ENCODE measurements around the gene CNN1.

Gene CNN1

DNA sequence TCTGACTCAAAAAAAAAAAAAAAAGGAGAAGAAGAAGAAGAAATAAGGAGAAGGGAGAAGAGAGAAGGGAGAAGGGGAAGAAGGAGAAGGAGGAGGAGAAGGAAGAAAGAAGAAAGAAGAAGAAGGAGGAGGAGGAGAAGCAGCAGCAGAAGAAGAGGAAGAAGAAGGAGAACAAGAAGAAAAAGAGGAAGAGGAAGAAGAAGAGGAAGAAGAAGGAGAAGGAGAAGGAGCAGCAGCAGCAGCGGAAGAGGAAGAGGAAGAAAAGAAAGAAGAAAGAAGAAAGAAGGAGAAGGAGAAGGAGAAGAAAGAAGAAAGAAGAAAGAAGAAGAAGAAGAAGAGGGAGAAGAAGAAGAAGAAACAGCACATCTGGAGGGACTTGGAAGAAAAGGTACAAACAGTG is 4.1 kb upstream of the CNN1 start:
- in situ Hi-C loops (cut with HindIII; ENCODE audit: low sequenced_read_pairs) = no loop called here

DNA sequence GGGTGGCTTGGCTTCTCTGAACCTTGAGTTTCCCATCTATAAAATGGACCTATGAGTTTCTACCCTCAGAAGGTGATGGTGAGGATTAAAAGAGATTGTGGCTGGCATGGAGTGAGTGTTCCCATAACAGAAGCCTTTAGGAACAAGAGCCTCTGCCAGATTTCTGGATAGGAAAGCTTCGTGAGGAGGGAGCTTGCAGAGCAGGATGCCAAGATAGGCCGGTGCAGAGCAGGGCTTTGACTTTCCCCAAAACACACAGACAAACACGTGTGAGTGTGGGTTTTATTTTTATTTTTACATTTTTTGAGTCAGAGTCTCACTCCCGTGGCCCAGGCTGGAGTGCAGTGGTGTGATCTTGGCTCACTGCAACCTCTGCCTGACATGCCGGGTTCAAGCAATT is 3.7 kb upstream of the CNN1 start:
- in situ Hi-C loops (cut with HindIII; ENCODE audit: low sequenced_read_pairs) = loop anchor here (5.0 kb wide), 1 partner anchor 47 kb away; no protein-coding TSS in a partner anchor

DNA sequence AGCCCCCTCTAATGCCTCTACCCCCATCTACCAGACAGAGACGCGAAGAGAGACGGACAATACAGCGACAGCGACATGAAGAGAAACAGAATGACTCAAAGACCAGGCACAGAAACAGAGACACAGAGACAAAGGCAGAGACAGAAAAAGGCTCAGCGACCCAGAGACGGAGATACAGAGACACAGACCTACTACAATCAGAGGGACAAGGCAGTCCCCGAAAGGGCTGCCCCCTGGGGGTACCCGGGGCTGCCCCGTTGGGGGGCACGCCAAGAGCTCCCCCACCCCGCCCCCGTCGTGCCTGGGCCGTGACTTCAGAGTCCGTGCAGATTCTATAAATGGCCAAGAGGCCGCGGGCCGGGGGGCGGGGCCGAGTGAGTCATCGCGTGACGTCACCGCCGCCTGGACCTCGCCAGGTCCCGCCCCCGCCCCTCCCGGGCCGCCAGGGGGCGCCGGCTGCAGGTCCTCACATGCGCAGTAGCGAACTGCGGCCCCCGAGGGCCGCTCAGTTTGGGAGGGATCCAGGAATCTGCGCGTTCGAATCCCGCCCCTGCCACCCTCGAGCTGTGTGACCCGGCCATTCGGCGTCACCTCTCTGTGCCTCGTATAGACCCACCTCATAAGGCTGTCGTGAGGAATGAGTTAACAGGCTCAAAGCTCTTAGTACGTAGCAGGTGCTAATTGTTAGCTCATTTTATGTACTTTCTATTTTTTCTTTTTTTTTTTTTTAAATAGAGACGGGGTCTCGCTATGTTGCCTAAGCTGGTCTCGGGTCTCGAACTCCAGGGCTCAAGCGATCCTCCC is 2.7 kb upstream of the CNN1 start:
- in situ Hi-C loops (cut with HindIII; ENCODE audit: low sequenced_read_pairs) = loop anchor here (5.0 kb wide), 1 partner anchor 46 kb away; no protein-coding TSS in a partner anchor

DNA sequence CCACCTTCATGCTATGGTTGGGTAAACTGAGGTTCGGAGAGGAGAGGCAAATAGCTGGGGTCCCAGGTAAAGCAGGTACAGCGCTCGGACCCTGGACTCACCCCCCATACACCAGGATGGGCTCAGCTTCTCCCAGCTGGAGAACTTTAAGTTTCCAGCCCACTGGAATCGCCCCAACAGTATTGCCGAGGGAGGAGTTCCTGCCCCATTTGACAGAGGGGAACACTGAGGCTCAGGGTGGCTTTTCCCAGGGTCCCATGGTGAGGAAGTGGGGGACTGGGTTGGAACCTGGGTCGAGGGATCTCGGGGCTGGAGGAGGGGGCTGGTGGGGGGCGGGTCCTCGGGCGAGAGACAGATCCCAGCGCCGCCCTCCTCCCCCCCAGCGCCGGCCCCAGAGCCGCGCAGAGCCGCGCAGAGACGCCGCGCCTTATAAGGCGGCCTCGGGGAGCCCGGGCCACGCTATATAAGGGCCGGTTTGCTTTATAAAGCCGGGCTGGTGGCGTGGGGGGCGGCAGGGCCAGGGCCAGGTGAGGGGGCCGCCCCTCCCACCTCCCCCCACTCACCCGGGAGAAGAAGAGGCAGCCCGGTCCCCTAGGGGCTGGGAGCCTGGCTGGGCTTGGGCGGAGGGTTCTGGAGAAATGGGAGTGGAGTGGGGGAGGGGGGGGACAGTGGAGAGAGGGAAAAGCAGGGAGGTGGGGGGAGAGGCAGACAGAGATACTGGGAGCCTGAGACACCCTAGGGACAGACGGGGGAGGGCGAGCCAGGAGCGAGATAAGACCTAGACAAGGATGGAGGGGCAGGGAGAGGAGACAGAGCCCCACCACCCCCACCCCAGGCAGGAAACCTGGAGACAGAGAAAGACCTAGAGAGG is 1.1 kb downstream of the CNN1 start:
- in situ Hi-C loops (cut with HindIII; ENCODE audit: low sequenced_read_pairs) = loop anchor here (5.0 kb wide), 1 partner anchor 43 kb away; no protein-coding TSS in a partner anchor

DNA sequence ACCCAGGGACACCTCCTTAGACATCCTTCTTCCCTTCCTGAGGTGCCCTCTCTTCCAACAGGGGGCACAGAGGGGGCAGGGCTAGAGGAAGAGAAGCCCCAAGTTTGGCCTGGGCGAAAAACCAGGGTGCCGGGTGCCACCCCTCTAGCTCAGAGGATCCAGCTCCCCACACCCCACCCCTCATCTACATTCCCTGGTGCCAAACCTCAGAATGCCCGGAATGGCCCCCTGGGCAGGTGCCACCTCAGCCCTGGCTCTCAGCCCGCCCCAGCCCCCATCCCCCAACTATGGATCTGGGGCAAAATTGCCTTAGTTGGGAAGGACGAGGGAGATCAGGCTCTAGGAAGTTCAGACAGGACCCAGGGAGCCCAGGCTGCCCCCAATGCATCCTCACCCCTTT is 2.0 kb downstream of the CNN1 start:
- in situ Hi-C loops (cut with HindIII; ENCODE audit: low sequenced_read_pairs) = no loop called here

DNA sequence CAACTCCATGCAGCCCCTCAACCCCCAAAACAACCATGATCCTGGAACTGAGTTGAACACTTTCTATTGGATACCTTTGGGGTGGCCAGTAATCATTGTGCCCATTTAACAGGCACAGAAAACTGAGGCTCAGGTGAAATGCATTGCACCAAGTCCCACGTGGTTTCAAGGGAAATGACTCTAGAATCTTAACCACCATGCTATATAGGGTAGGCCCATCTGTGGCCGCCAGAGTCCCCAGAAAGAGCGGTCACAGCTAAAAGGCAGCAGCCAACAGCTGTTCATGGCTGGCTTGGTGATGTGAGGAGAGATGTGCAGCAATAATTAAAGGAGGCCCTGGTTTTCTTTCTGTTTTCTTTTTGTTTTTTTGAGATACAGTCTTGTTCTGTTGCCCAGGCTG is 2.6 kb downstream of the CNN1 start:
- in situ Hi-C loops (cut with HindIII; ENCODE audit: low sequenced_read_pairs) = no loop called here

DNA sequence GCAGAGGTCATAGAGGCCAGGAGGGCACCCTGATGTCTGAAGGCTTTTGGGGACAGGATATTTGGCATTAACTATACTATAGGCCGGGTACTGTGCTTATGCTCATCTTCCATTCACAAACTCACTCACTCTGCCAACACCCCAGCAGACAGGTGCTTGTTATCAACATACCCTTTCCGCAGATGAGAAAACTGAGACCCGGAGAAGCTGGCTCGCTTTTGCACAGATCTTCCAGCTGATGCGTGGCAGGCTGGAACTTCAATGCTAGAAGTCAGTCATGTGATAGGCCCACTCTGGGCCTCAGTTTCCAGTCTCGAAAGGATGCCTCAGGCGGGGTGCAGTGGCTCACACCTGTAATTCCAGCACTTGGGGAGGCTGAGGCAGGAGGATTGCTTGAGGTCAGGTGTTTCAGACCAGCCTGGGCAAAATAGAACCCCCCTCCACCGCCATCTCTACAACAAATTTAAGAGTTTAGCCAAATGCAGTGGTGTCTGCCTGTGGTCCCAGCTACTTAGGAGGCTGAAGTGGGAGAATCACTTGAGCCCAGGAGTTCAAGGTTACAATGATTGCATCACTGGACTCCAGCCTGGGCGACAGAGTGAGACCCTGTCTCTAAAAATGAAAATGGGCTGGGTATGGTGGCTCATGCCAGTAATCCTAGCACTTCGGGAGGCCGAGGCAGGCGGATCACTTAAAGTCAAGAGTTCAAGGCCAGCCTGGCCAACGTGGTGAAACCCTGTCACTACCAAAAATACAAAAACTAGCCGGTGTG is 9.5 kb downstream of the CNN1 start:
- in situ Hi-C loops (cut with HindIII; ENCODE audit: low sequenced_read_pairs) = no loop called here

DNA sequence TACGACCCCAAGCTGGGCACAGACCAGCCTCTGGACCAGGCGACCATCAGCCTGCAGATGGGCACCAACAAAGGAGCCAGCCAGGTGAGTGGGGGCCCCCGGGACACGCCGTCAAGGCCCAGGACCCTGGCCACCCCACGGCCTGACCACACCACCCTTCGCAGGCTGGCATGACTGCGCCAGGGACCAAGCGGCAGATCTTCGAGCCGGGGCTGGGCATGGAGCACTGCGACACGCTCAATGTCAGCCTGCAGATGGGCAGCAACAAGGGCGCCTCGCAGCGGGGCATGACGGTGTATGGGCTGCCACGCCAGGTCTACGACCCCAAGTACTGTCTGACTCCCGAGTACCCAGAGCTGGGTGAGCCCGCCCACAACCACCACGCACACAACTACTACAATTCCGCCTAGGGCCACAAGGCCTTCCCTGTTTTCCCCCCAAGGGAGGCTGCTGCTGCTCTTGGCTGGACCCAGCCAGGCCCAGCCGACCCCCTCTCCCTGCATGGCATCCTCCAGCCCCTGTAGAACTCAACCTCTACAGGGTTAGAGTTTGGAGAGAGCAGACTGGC is 10.8 kb downstream of the CNN1 start:
- in situ Hi-C loops (cut with HindIII; ENCODE audit: low sequenced_read_pairs) = no loop called here

DNA sequence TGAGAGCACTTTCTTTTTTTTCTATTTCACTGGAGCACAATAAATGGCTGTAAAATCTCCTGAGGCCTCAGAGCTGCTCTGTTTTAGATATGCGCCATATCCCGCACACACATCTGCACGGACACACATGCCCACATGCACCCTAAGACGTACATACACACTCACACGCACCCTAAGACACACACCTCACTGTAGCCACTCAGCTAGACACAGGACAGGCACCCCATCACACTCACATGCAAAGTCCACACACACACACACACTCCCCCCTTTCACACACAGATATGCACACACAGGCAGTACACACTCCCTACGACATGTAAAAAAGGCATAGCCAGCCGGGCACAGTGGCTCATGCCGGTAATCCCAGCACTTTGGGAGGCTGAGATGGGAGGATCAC is 11.6 kb downstream of the CNN1 start:
- in situ Hi-C loops (cut with HindIII; ENCODE audit: low sequenced_read_pairs) = loop anchor here (25.0 kb wide), 1 partner anchor 238 kb away; no protein-coding TSS in a partner anchor

DNA sequence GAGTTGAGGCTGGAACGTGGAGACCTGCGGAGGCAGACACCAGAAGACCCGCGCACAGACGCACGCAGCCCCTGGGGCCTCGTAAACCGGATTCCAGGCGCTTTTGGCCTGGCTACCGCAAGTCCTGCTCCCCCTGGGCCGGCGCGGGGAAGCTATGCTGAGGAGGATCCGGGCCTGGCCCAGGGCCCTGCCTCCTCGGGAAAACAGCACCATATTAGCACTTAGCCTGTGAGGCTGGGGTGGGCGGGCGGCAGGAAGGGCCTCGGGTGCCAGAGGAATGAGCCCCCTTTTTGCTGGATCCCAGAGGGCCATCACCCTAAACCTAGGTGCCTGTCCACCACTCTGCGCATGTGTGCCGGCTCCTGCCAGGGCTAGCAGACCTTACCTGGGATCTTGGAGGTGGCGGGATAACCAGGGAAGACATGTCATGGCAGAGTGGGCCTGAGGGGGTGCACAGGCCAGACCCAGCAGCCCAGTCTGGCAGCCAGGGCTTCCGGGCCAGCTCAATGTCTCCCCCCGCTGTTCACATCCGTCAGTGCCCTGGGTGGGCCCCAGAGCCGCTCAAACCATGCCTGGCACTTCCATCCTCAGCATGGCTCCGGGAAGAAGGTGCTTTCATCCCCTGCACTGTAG is 13.1 kb downstream of the CNN1 start:
- in situ Hi-C loops (cut with HindIII; ENCODE audit: low sequenced_read_pairs) = loop anchor here (25.0 kb wide), 1 partner anchor 239 kb away; no protein-coding TSS in a partner anchor

DNA sequence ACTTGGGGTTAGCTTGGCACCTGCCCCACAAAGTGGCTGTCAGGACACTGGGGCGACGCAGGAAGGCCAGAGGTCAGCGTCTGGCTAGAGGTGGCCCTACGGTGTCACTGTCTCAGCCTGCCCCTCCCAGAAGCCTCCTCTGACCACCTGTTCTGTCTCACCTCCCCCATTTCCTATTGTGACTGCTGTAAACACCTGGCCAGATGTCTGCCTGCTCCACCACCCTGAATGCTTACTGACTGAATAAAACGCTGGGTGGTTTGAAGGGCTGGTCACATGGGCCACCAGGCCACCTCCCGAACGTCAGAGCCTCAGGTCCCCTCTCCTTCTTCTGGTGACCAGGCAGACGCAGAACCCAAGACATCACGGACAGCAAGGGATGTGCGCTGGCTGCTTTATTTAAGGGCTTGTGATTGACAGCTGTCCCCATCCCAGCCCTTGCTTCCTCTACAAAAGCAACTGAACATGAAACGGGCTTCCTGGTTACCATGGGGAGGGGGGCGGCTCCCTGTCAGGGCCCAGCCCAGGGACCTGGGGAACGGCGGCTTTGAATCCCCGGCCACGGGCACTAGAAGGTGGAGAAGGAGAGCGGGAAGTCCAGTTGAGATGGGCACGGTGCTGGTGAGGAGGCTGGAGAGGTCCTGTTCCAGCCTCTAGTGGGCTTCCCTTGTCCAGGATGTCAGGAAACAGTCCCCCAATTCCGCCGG is 14.2 kb downstream of the CNN1 start:
- in situ Hi-C loops (cut with HindIII; ENCODE audit: low sequenced_read_pairs) = loop anchor here (25.0 kb wide), 1 partner anchor 241 kb away; no protein-coding TSS in a partner anchor

DNA sequence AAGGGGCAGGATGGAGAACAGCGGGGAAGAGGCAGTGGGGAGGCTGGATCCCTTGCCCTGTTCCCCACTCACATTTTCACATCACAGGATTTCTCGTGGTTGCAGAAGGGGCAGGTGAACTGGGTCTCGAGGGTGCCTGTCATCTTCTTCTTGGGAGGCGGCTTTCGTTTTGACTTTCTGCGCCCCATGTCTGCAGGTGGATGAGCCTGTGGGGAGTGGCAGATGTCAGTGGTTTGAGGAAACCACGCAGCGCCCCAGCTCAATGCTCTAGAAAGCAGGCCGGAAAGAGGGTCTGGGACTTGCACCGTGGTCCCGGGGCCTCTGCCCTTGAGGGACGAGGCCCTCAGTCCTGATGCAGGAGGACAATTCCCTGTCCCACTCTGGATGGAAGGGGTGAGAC is 15.5 kb downstream of the CNN1 start:
- in situ Hi-C loops (cut with HindIII; ENCODE audit: low sequenced_read_pairs) = loop anchor here (25.0 kb wide), 1 partner anchor 242 kb away; no protein-coding TSS in a partner anchor

DNA sequence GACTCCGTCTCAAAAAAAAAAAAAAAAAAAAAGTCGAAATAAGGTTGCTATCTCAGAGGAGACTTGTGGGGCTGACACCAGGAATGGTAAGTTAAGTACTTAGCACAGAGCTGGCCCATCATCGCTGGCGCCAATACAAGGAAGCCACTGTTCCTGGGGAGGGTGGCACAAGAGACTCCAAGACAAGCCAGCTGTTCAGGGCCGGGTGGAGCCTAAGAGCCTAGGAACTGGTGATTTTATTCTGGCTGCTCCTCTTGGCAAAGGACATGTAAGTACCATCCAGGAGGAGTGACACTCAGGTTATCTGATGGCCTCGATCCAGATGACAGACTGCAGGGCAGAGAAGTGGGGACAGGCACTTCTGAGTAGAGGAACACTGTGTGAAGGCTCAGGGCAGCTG is 16.6 kb downstream of the CNN1 start:
- in situ Hi-C loops (cut with HindIII; ENCODE audit: low sequenced_read_pairs) = loop anchor here (5.0 to 25.0 kb wide), 2 partner anchors 37 to 243 kb away; no protein-coding TSS in a partner anchor

DNA sequence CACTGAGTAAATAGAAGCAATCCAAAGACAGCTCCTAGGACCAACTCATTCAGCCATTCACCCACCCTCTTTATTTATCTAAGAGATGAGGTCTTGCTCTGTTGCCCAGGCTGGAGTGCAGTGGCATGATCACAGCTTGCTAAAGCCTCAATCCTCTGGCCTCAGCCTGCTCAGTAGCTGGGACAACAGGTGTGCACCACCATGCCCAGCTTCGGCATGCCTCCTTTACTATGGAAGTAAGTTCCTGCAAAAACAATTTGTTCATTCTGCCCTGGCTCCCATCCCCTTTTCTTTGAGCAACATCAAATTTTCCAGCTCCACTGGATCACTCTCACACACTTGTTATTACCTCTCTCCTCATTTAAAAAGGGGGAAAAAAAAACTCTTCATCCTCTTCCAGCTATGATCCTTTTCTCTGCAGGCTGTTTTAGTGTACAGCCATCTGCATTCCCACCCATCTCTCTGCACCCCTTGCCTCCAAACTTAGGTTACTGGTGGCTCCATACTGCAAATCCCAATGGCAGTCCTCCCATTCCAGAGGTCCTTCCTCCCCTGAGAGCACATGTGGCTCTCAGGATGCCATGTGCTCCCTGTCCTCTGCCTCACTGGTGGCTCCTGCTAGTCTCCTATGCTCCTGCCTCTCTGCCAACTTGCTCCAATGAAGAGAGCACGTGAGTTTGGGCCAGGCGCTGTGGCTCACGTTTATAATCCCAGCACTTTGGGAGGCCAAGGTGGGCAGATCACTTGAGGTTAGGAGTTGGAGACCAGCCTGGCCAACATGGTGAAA is 18.2 kb downstream of the CNN1 start:
- in situ Hi-C loops (cut with HindIII; ENCODE audit: low sequenced_read_pairs) = loop anchor here (5.0 to 25.0 kb wide), 2 partner anchors 35 to 245 kb away; no protein-coding TSS in a partner anchor

DNA sequence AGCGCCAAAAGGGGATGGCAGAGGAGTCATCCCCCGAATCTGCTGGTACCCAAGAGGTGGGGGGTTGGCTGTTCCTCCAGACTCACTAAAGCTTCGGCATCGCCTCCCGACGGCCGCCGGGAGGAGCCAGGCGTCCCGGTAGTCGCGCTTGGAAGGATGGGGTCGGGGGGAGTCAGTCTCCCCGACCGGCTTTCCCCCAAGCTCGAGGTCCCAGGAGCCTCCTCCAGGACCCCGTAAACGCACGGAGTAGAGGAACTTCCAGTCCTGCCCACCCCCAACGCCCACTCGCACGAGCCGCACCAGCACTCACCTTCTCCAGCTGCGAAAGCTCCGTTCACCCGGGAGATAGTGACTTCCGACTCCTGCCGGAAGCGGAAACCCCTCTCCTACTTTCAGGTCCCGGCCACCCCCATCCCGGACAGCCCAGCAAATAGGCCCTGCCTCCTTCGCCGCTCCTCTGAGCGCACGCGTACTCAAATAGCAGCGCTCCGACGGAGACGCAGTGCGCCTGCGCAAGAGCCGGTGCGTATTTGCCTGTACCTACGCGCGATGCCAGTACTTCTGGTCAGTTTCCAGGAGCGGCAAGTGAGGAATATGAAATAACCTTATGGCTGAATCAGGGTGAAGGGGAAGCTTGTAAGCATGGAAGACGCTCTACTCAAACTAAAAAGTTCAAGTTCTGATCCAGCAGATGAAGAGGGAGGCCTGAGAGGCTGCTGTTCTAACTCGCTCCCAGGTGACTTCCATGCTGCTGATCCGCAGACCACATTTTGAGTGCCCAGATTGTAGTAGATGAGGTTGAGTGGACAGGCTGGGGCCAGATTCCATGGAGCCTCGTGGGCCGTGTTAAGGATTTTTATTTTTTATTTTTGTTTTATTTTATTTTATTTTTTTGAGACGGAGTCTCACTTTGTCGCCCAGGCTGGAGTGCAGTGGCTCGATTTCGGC is 20.5 kb downstream of the CNN1 start, which contains the start of gene ELOF1:
Gene ELOF1, minus strand, starts transcription at position 350 of the 948 bp plus-strand sequence. CDS start 4,883 bp downstream, outside the sequence.
- in situ Hi-C loops (cut with HindIII; ENCODE audit: low sequenced_read_pairs) = loop anchor here (5.0 to 25.0 kb wide), 2 partner anchors 33 to 247 kb away; no protein-coding TSS in a partner anchor

DNA sequence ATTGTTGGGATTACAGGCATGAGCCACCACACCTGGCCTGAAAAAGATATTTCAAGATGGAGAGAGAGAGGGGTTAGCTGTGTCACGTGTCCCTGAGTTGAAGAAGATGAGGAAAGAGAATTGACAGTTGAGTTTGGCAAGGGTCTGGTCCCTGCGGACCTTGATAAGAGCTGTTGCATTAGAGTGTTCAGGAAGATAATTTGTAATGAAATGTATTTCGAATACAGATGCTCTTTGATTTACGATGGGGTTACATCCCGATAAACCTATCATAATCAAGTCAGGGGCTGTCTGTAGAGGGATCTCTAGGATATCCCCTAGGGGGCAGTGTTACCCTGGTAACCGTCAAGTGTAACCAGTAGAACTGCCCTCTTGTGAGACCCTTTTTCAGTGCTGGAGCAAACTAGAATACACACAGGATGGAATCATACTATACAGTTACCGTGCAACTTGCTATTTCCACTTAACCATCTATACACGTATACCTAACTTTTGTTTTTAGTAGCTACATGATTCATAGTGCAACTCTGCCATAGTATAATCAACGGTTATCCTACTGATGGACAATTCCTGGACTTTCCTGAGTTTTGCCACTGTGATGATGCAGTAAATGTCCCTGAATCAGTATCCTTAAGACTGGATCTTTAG is 21.9 kb downstream of the CNN1 start:
- in situ Hi-C loops (cut with HindIII; ENCODE audit: low sequenced_read_pairs) = loop anchor here (25.0 kb wide), 1 partner anchor 248 kb away; no protein-coding TSS in a partner anchor
